NCI-H2029 treated with DMSO at 0.1 percent for 48 hours (cell line): ENCODE measurements around the gene GTF2IRD1.
"Not testable (repeated sequence)": the region's sequence is repeated elsewhere in the genome, so short reads cannot be mapped to it uniquely, and the experiment has no call there.

Source experiments
- DNase-seq: peaks from one replicate; lab custom pipeline; 2025; lab: John Stamatoyannopoulos, UW

Gene GTF2IRD1

GRCh38 chr7:74453322-74454011 lies at the start of gene GTF2IRD1:
Gene GTF2IRD1, plus strand, starts transcription at chr7:74453906. Its CDS starts 54,175 bp downstream, at chr7:74508081.
- peak; percentile 18 for DNase-seq

- no peak for DNase-seq
Observed at GRCh38 chr7:74404388-74404700, 49.4 kb upstream of the GTF2IRD1 start.

GRCh38 chr7:74404741-74405140 lies 49.0 kb upstream of the GTF2IRD1 start:
- no peak for DNase-seq

- DNase-seq: no peak
Observed at GRCh38 chr7:74405191-74405898, 48.4 kb upstream of the GTF2IRD1 start.

- DNase-seq: no peak
Observed at GRCh38 chr7:74405899-74406512, 47.7 kb upstream of the GTF2IRD1 start.

GRCh38 chr7:74407958-74408357 lies 45.7 kb upstream of the GTF2IRD1 start:
- DNase-seq: no peak

- DNase-seq: no peak
Observed at GRCh38 chr7:74409571-74409970, 44.1 kb upstream of the GTF2IRD1 start.

GRCh38 chr7:74410772-74411171 lies 42.9 kb upstream of the GTF2IRD1 start:
- DNase-seq: no peak

- not testable (repeated sequence) for DNase-seq
Observed at GRCh38 chr7:74411571-74411970, 42.1 kb upstream of the GTF2IRD1 start.

- DNase-seq: no peak
Observed at GRCh38 chr7:74412056-74412455, 41.6 kb upstream of the GTF2IRD1 start.

GRCh38 chr7:74412603-74413002 lies 41.1 kb upstream of the GTF2IRD1 start:
- DNase-seq: no peak

GRCh38 chr7:74414595-74415333 lies 38.9 kb upstream of the GTF2IRD1 start:
- DNase-seq: not testable (repeated sequence)

GRCh38 chr7:74417419-74417971 lies 36.2 kb upstream of the GTF2IRD1 start:
- DNase-seq: no peak

GRCh38 chr7:74418076-74418475 lies 35.6 kb upstream of the GTF2IRD1 start:
- no peak for DNase-seq

GRCh38 chr7:74418538-74418937 lies 35.2 kb upstream of the GTF2IRD1 start:
- DNase-seq: no peak

GRCh38 chr7:74419232-74419631 lies 34.5 kb upstream of the GTF2IRD1 start:
- DNase-seq: not testable (repeated sequence)

GRCh38 chr7:74420006-74420405 lies 33.7 kb upstream of the GTF2IRD1 start:
- no peak for DNase-seq

GRCh38 chr7:74424291-74424880 lies 29.3 kb upstream of the GTF2IRD1 start:
- no peak for DNase-seq

- DNase-seq: no peak
Observed at GRCh38 chr7:74428023-74428422, 25.7 kb upstream of the GTF2IRD1 start.

GRCh38 chr7:74429153-74429747 lies 24.5 kb upstream of the GTF2IRD1 start:
- no peak for DNase-seq

- not testable (repeated sequence) for DNase-seq
Observed at GRCh38 chr7:74430409-74430808, 23.3 kb upstream of the GTF2IRD1 start.
